ENCODE results near the gene ZNF511.

DNA sequence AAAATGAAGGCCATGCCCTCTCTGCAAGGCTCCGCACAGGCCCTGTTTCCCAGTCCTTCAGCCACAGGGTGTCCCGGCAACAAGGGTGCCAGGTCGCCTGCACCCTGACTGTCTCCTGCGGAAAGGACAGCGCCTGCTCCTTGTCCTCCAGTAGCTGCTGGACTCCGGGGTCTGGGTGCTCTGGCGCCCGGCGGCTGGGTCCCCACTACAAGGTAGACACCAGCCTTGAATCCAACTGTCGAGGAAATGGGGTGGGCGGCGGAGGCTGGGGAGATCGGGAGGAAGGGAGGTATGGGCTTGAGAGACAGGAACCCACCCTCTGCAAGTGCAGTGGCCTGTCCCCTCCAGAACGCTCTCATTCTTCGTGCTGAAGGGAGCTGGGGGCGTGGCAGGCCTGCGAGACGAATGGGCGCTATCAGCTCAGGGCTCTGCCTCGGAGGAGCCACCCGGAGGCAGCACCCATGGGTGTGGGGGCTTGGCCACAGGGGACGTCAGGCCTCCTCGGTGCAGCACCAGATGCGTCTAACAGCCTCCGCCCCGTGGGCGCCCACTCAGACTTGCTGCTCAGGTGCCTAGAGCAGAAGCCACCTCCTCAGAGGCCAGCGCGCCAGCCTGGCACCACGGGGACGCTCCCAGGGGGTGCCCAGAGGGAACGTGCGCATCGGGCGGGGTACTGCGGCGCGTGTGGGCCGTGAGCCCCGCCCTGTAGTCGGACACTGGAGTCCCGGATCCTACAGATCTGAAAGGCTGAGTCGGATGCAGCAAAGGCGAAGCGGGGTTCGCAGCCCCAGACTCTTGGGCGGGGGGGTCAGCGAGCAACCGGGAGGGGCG is 47.6 kb upstream of the ZNF511 start:
- TF ChIP-seq, protein P1, sequence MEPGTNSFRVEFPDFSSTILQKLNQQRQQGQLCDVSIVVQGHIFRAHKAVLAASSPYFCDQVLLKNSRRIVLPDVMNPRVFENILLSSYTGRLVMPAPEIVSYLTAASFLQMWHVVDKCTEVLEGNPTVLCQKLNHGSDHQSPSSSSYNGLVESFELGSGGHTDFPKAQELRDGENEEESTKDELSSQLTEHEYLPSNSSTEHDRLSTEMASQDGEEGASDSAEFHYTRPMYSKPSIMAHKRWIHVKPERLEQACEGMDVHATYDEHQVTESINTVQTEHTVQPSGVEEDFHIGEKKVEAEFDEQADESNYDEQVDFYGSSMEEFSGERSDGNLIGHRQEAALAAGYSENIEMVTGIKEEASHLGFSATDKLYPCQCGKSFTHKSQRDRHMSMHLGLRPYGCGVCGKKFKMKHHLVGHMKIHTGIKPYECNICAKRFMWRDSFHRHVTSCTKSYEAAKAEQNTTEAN (CRISPR knock-in tag; IDR thresholded peaks at IDR 0.05): no peak
- TF ChIP-seq CTCF (IDR thresholded peaks at IDR 0.05): no peak
- TF ChIP-seq JAZF1 (CRISPR knock-in tag; IDR thresholded peaks at IDR 0.05): no peak
- TF ChIP-seq MXD4 (CRISPR knock-in tag; IDR thresholded peaks at IDR 0.05; ENCODE audit: borderline replicate concordance): no peak
- no peak for TF ChIP-seq ATF2 (CRISPR knock-in tag; IDR thresholded peaks at IDR 0.05; ENCODE audit: borderline replicate concordance, low read depth)
- TF ChIP-seq TP53 (CRISPR knock-in tag; IDR thresholded peaks at IDR 0.05): no peak
- TF ChIP-seq CREB1 (CRISPR knock-in tag; IDR thresholded peaks at IDR 0.05): no peak
- no peak for TF ChIP-seq ZNF138 (CRISPR knock-in tag; conservative IDR thresholded peaks at IDR 0.05)
- no peak for TF ChIP-seq ZBTB21 (CRISPR knock-in tag; IDR thresholded peaks at IDR 0.05; ENCODE audit: borderline replicate concordance)
- TF ChIP-seq, protein P2, sequence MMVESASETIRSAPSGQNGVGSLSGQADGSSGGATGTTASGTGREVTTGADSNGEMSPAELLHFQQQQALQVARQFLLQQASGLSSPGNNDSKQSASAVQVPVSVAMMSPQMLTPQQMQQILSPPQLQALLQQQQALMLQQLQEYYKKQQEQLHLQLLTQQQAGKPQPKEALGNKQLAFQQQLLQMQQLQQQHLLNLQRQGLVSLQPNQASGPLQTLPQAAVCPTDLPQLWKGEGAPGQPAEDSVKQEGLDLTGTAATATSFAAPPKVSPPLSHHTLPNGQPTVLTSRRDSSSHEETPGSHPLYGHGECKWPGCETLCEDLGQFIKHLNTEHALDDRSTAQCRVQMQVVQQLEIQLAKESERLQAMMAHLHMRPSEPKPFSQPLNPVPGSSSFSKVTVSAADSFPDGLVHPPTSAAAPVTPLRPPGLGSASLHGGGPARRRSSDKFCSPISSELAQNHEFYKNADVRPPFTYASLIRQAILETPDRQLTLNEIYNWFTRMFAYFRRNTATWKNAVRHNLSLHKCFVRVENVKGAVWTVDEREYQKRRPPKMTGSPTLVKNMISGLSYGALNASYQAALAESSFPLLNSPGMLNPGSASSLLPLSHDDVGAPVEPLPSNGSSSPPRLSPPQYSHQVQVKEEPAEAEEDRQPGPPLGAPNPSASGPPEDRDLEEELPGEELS (CRISPR knock-in tag; IDR thresholded peaks at IDR 0.05): no peak
- no peak for TF ChIP-seq ZNF263 (CRISPR knock-in tag; IDR thresholded peaks at IDR 0.05; ENCODE audit: low read depth)
